SK-N-SH (cell line): Measurements from ENCODE around the gene SHROOM1. TPM values are rescaled to one million over a fixed set of nuclear protein-coding genes. Genes with fewer than 3 reads are reported as not detected.

Experiments used
- CTCF ChIA-PET: fragments of 300-600, 350-600 bp; formaldehyde crosslinking; extraction: SDS; loops from one replicate; lab custom pipeline; 2021; lab: Yijun Ruan, JAX
- POLR2A ChIA-PET: fragments of 350-600 bp; sonication (Branson Sonifier 250); formaldehyde crosslinking; extraction: SDS; loops from one replicate; lab custom pipeline; 2020; ENCODE audit warnings: antibody characterized with exemption, inconsistent platforms; lab: Yijun Ruan, JAX
- DNase-seq: peaks from one replicate; pipeline ENCODE4 v3.0.0; 2012
- H2AFZ ChIP-seq: fragments of 200-600 bp; sonication (generic); 2 replicates; pipeline ENCODE4 v1.8.1; 2016; ENCODE audit warnings: antibody characterized with exemption, mild to moderate bottlenecking, low read depth
- H3F3A ChIP-seq: fragments of 200-600 bp; sonication (generic); replicated peaks from 2 replicates; pipeline ENCODE3; 2016; ENCODE audit warnings: antibody characterized with exemption, mild to moderate bottlenecking; ENCODE audit not compliant: insufficient read depth
- H3K27ac ChIP-seq, 2 experiments: fragments of 200-500 bp in 1 of 2; fragments of 200-600 bp in 1 of 2; sonication (Bioruptor generic) in 1 of 2; sonication (generic), shearing (Covaris generic) in 1 of 2; 2 replicates each; pipeline versions ENCODE4 v1.5.1 to v1.6.1; 2014 to 2016; ENCODE audit warnings: low read depth in 2 of 2, inconsistent platforms in 1 of 2, low read length in 1 of 2, mild to moderate bottlenecking in 1 of 2, mixed read lengths in 1 of 2
- H3K27me3 ChIP-seq: fragments of 200-600 bp; sonication (generic), shearing (Covaris generic); 2 replicates; pipeline ENCODE4 v1.6.1; 2016; ENCODE audit warnings: mixed run types; ENCODE audit not compliant: insufficient read depth
- H3K36me3 ChIP-seq, 2 experiments: fragments of 200-500 bp in 1 of 2; fragments of 200-600 bp in 1 of 2; sonication (Bioruptor generic) in 1 of 2; sonication (generic) in 1 of 2; replicated peaks in 1 of 2; 2 replicates each; pipeline versions ENCODE3 to v1.5.1; 2014 to 2016; ENCODE audit warnings: low read length in 1 of 2, mild to moderate bottlenecking in 1 of 2; ENCODE audit not compliant: insufficient read depth in 2 of 2, control insufficient read depth in 1 of 2
- H3K4me1 ChIP-seq, 2 experiments: fragments of 200-500 bp in 1 of 2; fragments of 200-600 bp in 1 of 2; sonication (Bioruptor generic) in 1 of 2; sonication (generic), shearing (Covaris generic) in 1 of 2; 2 replicates each; pipeline versions ENCODE4 v1.5.1 to v1.6.1; 2014 to 2016; ENCODE audit warnings: low read depth in 1 of 2, low read length in 1 of 2, mixed run types in 1 of 2; ENCODE audit not compliant: insufficient read depth in 2 of 2, control insufficient read depth in 1 of 2
- H3K4me2 ChIP-seq: fragments of 200-600 bp; sonication (generic), shearing (Covaris generic); 2 replicates; pipeline ENCODE4 v1.6.1; 2017; ENCODE audit warnings: mixed run types
- H3K4me3 ChIP-seq, 2 experiments: fragments of 200-500 bp in 1 of 2; fragments of 200-600 bp in 1 of 2; sonication (Bioruptor generic) in 1 of 2; sonication (generic), shearing (Covaris generic) in 1 of 2; 2 replicates each; pipeline versions ENCODE4 v1.5.1 to v1.8.1; 2014 to 2016; ENCODE audit warnings: low read depth in 2 of 2, inconsistent platforms in 1 of 2, low read length in 1 of 2, mild to moderate bottlenecking in 1 of 2, mixed read lengths in 1 of 2, moderate library complexity in 1 of 2
- H3K79me2 ChIP-seq: fragments of 200-600 bp; sonication (generic); 2 replicates; pipeline ENCODE4 v1.8.1; 2017; ENCODE audit warnings: mild to moderate bottlenecking; ENCODE audit not compliant: insufficient read depth
- H3K9ac ChIP-seq: fragments of 200-600 bp; sonication (generic); 2 replicates; pipeline ENCODE4 v1.6.1; 2017; ENCODE audit warnings: mixed run types
- H3K9me2 ChIP-seq: fragments of 200-600 bp; sonication (generic); 2 replicates; pipeline ENCODE4 v1.6.1; 2017; ENCODE audit warnings: mixed run types
- H3K9me3 ChIP-seq: fragments of 200-600 bp; sonication (generic); 2 replicates; pipeline ENCODE4 v1.6.1; 2017; ENCODE audit warnings: mixed run types, mild to moderate bottlenecking, moderate library complexity
- H4K20me1 ChIP-seq: fragments of 200-600 bp; sonication (generic); 2 replicates; pipeline ENCODE4 v1.6.1; 2017; ENCODE audit warnings: mild to moderate bottlenecking, mixed run types; ENCODE audit not compliant: insufficient read depth
- CHD2 ChIP-seq: fragments of 150-350 bp; IDR thresholded peaks from 2 replicates; pipeline ENCODE4 v1.6.1; 2018; ENCODE audit warnings: low read length; ENCODE audit not compliant: partially characterized antibody
- ELF1 ChIP-seq: IDR thresholded peaks from 2 replicates; pipeline ENCODE4 v1.4.0; 2012
- EZH2phosphoT487 ChIP-seq: fragments of 200-600 bp; sonication (generic); IDR thresholded peaks from 2 replicates; pipeline ENCODE4 v1.6.1; 2017; ENCODE audit warnings: low read depth, mixed run types, mild to moderate bottlenecking, antibody characterized with exemption, moderate library complexity, borderline replicate concordance
- FOXJ3 ChIP-seq: sonication (generic); formaldehyde crosslinking; IDR thresholded peaks from 2 replicates; pipeline ENCODE4 v1.5.1; 2020; ENCODE audit warnings: mild to moderate bottlenecking, missing genetic modification reagents
- GABPA ChIP-seq: IDR thresholded peaks from 2 replicates; pipeline ENCODE4 v1.4.0; 2012; ENCODE audit warnings: low read depth, mild to moderate bottlenecking
- GATA2 ChIP-seq: sonication (generic); formaldehyde crosslinking; IDR thresholded peaks from 2 replicates; pipeline ENCODE4 v1.5.0; 2020; ENCODE audit warnings: mild to moderate bottlenecking, missing genetic modification reagents
- IRF3 ChIP-seq: fragments of 150-350 bp; IDR thresholded peaks from 2 replicates; pipeline ENCODE4 v1.6.1; 2016; ENCODE audit warnings: mild to moderate bottlenecking, low read depth, low read length
- RAD21 ChIP-seq: IDR thresholded peaks from 2 replicates; pipeline ENCODE4 v1.6.1; 2012; ENCODE audit warnings: mild to moderate bottlenecking, low read length
- RFX5 ChIP-seq: IDR thresholded peaks from 2 replicates; pipeline ENCODE4 v1.6.1; 2012; ENCODE audit warnings: mild to moderate bottlenecking, improper control_type of control experiment, low read length
- SMC3 ChIP-seq: IDR thresholded peaks from 2 replicates; pipeline ENCODE4 v1.6.1; 2012; ENCODE audit warnings: low read depth, low read length, improper control_type of control experiment
- TAF1 ChIP-seq: IDR thresholded peaks from 2 replicates; pipeline ENCODE4 v1.6.1; 2012; ENCODE audit warnings: low read depth, mild to moderate bottlenecking, low read length, moderate library complexity, borderline replicate concordance
- YY1 ChIP-seq: IDR thresholded peaks from 2 replicates; pipeline ENCODE4 v1.4.0; 2012; ENCODE audit warnings: low read depth, mild to moderate bottlenecking
- WGBS: methylation state at CpG from one replicate; pipeline ENCODE4 v1.1.6; 2017; ENCODE audit warnings: low lambda C conversion rate; 5-methylcytosine and 5-hydroxymethylcytosine counted together
- polyA plus RNA-seq, 3 experiments: library from polyadenylated mRNA; depleted of rRNA; stranded (reverse); fragments of >200 nt; gene quantifications; 2 replicates each; pipeline ENCODE4 v1.2.3, GENCODE V29; 2012
- TF ChIP-seq, protein P1 (sequence below): IDR thresholded peaks from 2 replicates; pipeline ENCODE4 v1.4.0; 2012; ENCODE audit warnings: low read depth, borderline replicate concordance

SHROOM1 gene
- polyA plus RNA-seq, 1 of the 3 experiments (the other 2 are of a cell fraction): 3.8 TPM

- Histone ChIP-seq H3K9ac (no peak overlapping the region), H3K9me2 (no peaks in the 10 kb centered on the region), H3K79me2 (no peaks in the 10 kb centered on the region), H3F3A (peaks cover 6% of the 10 kb centered on the region), H3K9me3 (no peaks in the 10 kb centered on the region), H3K4me2 (no peak overlapping the region), H4K20me1 (no peaks in the 10 kb centered on the region), H3K4me1 (peaks cover 0 to 3% of the 10 kb centered on the region in 2 experiments; a peak in 2 of 4 replicates), H3K27ac (no peak overlapping the region), H3K4me3 (no peak overlapping the region), H3K36me3 (no peaks in the 10 kb centered on the region), H2AFZ (no peak overlapping the region), H3K27me3 (no peaks in the 10 kb centered on the region)
- DNase-seq: no peak
- TF ChIP-seq IRF3: no peak
- TF ChIP-seq RFX5: no peak
- TF ChIP-seq FOXJ3 (CRISPR knock-in tag): no peak
- TF ChIP-seq TAF1: no peak
- TF ChIP-seq CHD2: no peak
- TF ChIP-seq, protein P1, sequence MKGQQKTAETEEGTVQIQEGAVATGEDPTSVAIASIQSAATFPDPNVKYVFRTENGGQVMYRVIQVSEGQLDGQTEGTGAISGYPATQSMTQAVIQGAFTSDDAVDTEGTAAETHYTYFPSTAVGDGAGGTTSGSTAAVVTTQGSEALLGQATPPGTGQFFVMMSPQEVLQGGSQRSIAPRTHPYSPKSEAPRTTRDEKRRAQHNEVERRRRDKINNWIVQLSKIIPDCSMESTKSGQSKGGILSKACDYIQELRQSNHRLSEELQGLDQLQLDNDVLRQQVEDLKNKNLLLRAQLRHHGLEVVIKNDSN: no peak
- WGBS: 73% methylated on average over 4 of the region's 5 CpGs
- POLR2A ChIA-PET: no interaction called here
- CTCF ChIA-PET: interaction anchor here (1.5 to 3.1 kb wide), 2 partner anchors 10 to 284 kb away, joined by 7 to 25 read pairs; no protein-coding TSS in a partner anchor
These were observed 19.8 kb downstream of the SHROOM1 start for GRCh38 chr5:132810605-132811004.

DNA sequence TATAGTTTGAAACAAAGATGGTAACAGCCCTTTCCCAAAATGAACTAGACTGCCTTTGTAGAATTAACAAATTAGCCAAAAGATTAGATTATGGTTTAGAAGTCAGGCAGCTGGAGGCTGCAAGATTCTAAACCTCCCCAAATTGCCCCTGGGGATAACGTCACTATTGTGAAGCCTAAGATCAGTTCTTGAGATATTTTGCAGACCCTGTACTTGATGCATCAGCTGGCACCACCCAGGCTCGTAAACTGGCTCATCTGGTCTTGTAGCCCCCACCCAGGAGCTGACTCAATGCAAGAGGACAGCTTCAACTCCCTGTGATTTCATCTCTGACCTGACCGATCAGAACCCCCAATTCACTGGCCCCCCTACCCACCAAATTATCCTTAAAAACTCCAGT is 21.6 kb downstream of the SHROOM1 start:
- Histone ChIP-seq H3F3A (no peaks in the 10 kb centered on the region), H3K9me2 (no peaks in the 10 kb centered on the region), H3K9ac (no peak overlapping the region), H3K4me3 (no peak overlapping the region), H3K27me3 (no peaks in the 10 kb centered on the region), H3K9me3 (no peaks in the 10 kb centered on the region)
- DNase-seq: no peak
- ChIA-PET POLR2A (no interaction called here), CTCF (interaction anchor here (1.0 to 3.1 kb wide), 7 partner anchors 11 to 282 kb away, joined by 3 to 25 read pairs (median 3); no protein-coding TSS in a partner anchor)
- TF ChIP-seq SMC3 (no peak), ELF1 (no peak), EZH2phosphoT487 (no peak), CHD2 (no peak), GABPA (no peak), GATA2 (CRISPR knock-in tag) (no peak), RAD21 (no peak), YY1 (no peak)
- TF ChIP-seq, all 33 proteins: peak for 0
- no peak overlapping the region for H3K27ac ChIP-seq
- peaks cover 0 to 3% of the 10 kb centered on the region in 2 experiments; a peak in 2 of 4 replicates for H3K4me1 ChIP-seq
- H4K20me1 ChIP-seq: no peaks in the 10 kb centered on the region
- H3K4me2 ChIP-seq: no peak overlapping the region
- WGBS: 20% methylated on average over 2 of the region's 3 CpGs
- H3K79me2 ChIP-seq: no peaks in the 10 kb centered on the region
- no peaks in the 10 kb centered on the region for H3K36me3 ChIP-seq
- H2AFZ ChIP-seq: no peak overlapping the region
